Breast epithelium (tissue), 3 donors: Measurements from ENCODE around the gene AGO3.

Source experiments
- CTCF ChIP-seq, 3 donors: fragments of 450-650 bp; IDR thresholded peaks; one replicate each; pipeline ENCODE4 v1.5.1; 2016 to 2017; ENCODE audit warnings: antibody characterized with exemption in 3 of 3, mild to moderate bottlenecking in 3 of 3, moderate library complexity in 3 of 3
- POLR2AphosphoS5 ChIP-seq, 3 donors: sonication (generic); formaldehyde crosslinking; IDR thresholded peaks; one replicate each; pipeline ENCODE4 v1.6.1; 2017; ENCODE audit warnings: antibody characterized with exemption in 3 of 3

GRCh38 chr1:36086529-36087232, 155.8 kb downstream of the AGO3 start:
- TF ChIP-seq CTCF (IDR thresholded peaks at IDR 0.05) (no peak), POLR2AphosphoS5 (IDR thresholded peaks at IDR 0.05) (no peak)
